ENCODE data around the gene SECISBP2. TPM values are rescaled to one million over a fixed set of nuclear protein-coding genes. Genes with fewer than 3 reads are reported as not detected.

SECISBP2 gene
- total and polyA plus RNA-seq, 7 donors = 21.0 to 41.8 (median 35.0) TPM

- TF ChIP-seq EP300 (IDR thresholded peaks at IDR 0.05) = no peak
- TF ChIP-seq POLR2A (IDR thresholded peaks at IDR 0.05) = no peak
- no peak for TF ChIP-seq POLR2AphosphoS5 (IDR thresholded peaks at IDR 0.05)
- no peak for TF ChIP-seq CTCF (IDR thresholded peaks at IDR 0.05)
- intact Hi-C loops (cut with DNase I) = loop anchor here (10.0 kb wide), 1 partner anchor 157 kb away; no protein-coding TSS in a partner anchor
- WGBS, 2 donors = 95 to 96% methylated on average over 20 of the region's 20 CpGs
- Histone ChIP-seq H3K4me1 (peaks cover 0 to 8% (median 3%) of the 10 kb centered on the region in 4 donors), H3K27me3 (no peaks in the 10 kb centered on the region), H3K36me3 (peaks cover 0 to 52% (median 4%) of the 10 kb centered on the region in 4 donors), H3K4me3 (no peak overlapping the region), H3K27ac (peak overlapping the region; percentile 15 to 70 (median 38)), H3K9me3 (no peaks in the 10 kb centered on the region)
- no peak for DNase-seq
These were observed 69.0 kb downstream of the SECISBP2 start for GRCh38 chr9:89387197-89387849.

DNA sequence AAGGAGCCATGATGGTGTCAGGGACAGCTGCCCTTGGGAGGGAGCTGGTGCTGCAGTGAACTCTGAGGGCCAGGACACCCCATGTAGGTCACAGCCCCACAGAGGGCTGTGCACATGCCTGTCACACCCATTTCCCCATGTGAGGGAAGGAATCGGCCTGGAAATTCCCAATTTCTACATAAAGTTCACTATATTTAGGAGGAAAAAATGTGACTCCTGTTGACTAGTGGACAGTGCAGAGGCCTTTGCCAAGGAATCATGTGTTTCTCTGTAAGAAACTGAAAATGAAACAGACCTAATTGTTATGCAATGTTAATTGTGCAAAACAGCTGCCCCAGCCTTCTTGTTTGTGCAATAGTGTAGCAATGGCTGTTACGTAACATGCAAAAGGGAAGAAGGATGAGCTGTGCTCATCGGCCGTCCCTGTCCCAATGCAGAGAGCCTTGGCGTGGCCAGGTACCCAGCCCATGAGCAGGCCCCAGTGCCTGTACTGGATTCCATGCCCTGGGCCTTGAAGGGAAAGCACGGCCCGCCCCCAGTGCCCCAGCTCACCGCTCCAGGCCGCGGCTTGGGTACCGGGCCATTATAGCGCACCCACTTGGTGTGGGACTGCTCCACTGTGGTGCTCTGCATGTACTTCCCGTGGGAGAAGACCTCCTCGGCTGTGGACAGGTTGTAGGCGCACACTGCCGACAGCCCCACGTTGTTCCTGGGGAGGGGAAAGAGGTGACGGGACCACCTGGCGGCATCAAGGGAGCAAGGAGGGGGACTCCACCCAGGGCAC is 70.0 kb downstream of the SECISBP2 start:
- Histone ChIP-seq H3K4me1 (peaks cover 0 to 8% (median 3%) of the 10 kb centered on the region in 4 donors), H3K4me3 (no peak overlapping the region), H3K27me3 (no peaks in the 10 kb centered on the region), H3K9me3 (no peaks in the 10 kb centered on the region), H3K27ac (peak overlapping the region; percentile 52 to 70 (median 58)), H3K36me3 (peaks cover 0 to 56% (median 4%) of the 10 kb centered on the region in 4 donors)
- peak; percentile 86 for DNase-seq
- intact Hi-C loops (cut with DNase I) = loop anchor here (10.0 kb wide), 1 partner anchor 157 kb away; no protein-coding TSS in a partner anchor
- TF ChIP-seq CTCF (IDR thresholded peaks at IDR 0.05) (no peak), POLR2AphosphoS5 (IDR thresholded peaks at IDR 0.05) (peak; percentile 73 to 89 (median 77)), EP300 (IDR thresholded peaks at IDR 0.05) (peak in 2 of 4 donors; percentile 42 to 59), POLR2A (IDR thresholded peaks at IDR 0.05) (no peak)
- 87 to 90% methylated on average over 19 of the region's 19 CpGs for WGBS, 2 donors

DNA sequence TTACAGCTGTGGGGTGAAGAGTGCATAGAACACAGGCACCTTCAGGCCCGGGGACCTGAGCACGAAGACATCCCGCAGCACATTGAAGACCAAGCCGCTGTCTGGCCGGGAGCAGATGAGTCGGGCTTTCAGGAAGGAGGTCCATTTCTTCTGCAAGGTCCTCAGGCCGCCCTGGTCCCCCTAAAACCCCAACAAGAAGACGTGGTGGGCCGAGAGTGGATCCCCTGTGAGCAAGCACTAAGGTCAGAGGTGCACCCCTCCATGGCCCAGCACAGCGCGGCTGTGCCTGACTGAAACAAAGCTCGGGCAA is 70.5 kb downstream of the SECISBP2 start:
- WGBS, 2 donors = 97% methylated on average over 12 of the region's 12 CpGs
- no peaks in the 10 kb centered on the region for H3K9me3 ChIP-seq

GRCh38 chr9:89390068-89390555 is 71.8 kb downstream of the SECISBP2 start:
- no peak for DNase-seq
- Histone ChIP-seq H3K4me3 (no peak overlapping the region), H3K36me3 (peaks cover 0 to 70% (median 4%) of the 10 kb centered on the region in 4 donors), H3K4me1 (peaks cover 0 to 8% (median 3%) of the 10 kb centered on the region in 4 donors), H3K27me3 (no peaks in the 10 kb centered on the region), H3K9me3 (no peaks in the 10 kb centered on the region), H3K27ac (no peak overlapping the region)
- TF ChIP-seq POLR2A (IDR thresholded peaks at IDR 0.05) = no peak
- no peak for TF ChIP-seq CTCF (IDR thresholded peaks at IDR 0.05)
- no peak for TF ChIP-seq EP300 (IDR thresholded peaks at IDR 0.05)
- TF ChIP-seq POLR2AphosphoS5 (IDR thresholded peaks at IDR 0.05) = no peak
- intact Hi-C loops (cut with DNase I) = no loop called here
- WGBS, 2 donors = 92 to 94% methylated on average over 10 of the region's 10 CpGs

More for the DNA sequence above, 70.5 kb downstream of the SECISBP2 start:
- no peak for TF ChIP-seq CTCF (IDR thresholded peaks at IDR 0.05)
- TF ChIP-seq POLR2AphosphoS5 (IDR thresholded peaks at IDR 0.05) = no peak
- no peak for TF ChIP-seq EP300 (IDR thresholded peaks at IDR 0.05)
- no peak for TF ChIP-seq POLR2A (IDR thresholded peaks at IDR 0.05)
- no peak for DNase-seq
- intact Hi-C loops (cut with DNase I) = loop anchor here (10.0 kb wide), 1 partner anchor 156 kb away; no protein-coding TSS in a partner anchor
- H3K36me3 ChIP-seq = peaks cover 0 to 59% (median 4%) of the 10 kb centered on the region in 4 donors
- no peaks in the 10 kb centered on the region for H3K27me3 ChIP-seq
- H3K4me1 ChIP-seq = peaks cover 0 to 8% (median 3%) of the 10 kb centered on the region in 4 donors
- H3K27ac ChIP-seq = peak overlapping the region in 3 of 4 donors; percentile 52 to 70 (median 61)
- H3K4me3 ChIP-seq = no peak overlapping the region
